CD14-positive monocyte (primary cell): ENCODE measurements around the gene GOLGA7B. TPM values are rescaled to one million over a fixed set of nuclear protein-coding genes. Genes with fewer than 3 reads are reported as not detected.

Source experiments
- DNase-seq, 3 donors: peaks; one replicate each; pipeline ENCODE4 v3.0.0-alpha.2; 2011 to 2022
- H2AFZ ChIP-seq: 2 replicates; pipeline ENCODE4 v1.6.0; 2012; ENCODE audit warnings: mild to moderate bottlenecking, low read depth, low read length, inconsistent platforms; ENCODE audit not compliant: insufficient read depth, poor library complexity, severe bottlenecking
- H3K27ac ChIP-seq, 2 donors: 1 replicate in 1 of 2; 2 replicates in 1 of 2; pipeline ENCODE4 v1.5.1; 2012 to 2013; ENCODE audit warnings: low read length in 2 of 2, control low read depth in 1 of 2, inconsistent platforms in 1 of 2, low read depth in 1 of 2, mild to moderate bottlenecking in 1 of 2
- H3K27me3 ChIP-seq, 2 donors: one replicate each; pipeline versions ENCODE4 v1.6.0 to v1.6.1; 2011 to 2013; ENCODE audit warnings: low read length in 2 of 2; ENCODE audit not compliant: control insufficient read depth in 2 of 2, insufficient read depth in 2 of 2
- H3K36me3 ChIP-seq, 2 donors: replicated peaks in 1 of 2; 1 replicate in 1 of 2; 2 replicates in 1 of 2; pipeline versions ENCODE4 v1.5.1 to v1.6.1; 2012 to 2013; ENCODE audit warnings: low read length in 2 of 2, control low read depth in 1 of 2, inconsistent platforms in 1 of 2, mild to moderate bottlenecking in 1 of 2; ENCODE audit not compliant: insufficient read depth in 2 of 2, control insufficient read depth in 1 of 2
- H3K4me1 ChIP-seq, 2 donors: 1 replicate in 1 of 2; 2 replicates in 1 of 2; pipeline versions ENCODE4 v1.5.1 to v1.6.1; 2012 to 2013; ENCODE audit warnings: low read length in 2 of 2, control low read depth in 1 of 2, inconsistent platforms in 1 of 2, mild to moderate bottlenecking in 1 of 2, moderate library complexity in 1 of 2; ENCODE audit not compliant: insufficient read depth in 2 of 2, control insufficient read depth in 1 of 2
- H3K4me2 ChIP-seq: replicated peaks from 2 replicates; pipeline ENCODE3; 2012; ENCODE audit warnings: low read length, moderate library complexity, mild to moderate bottlenecking; ENCODE audit not compliant: poor library complexity, severe bottlenecking; ENCODE audit errors: extremely low read depth
- H3K4me3 ChIP-seq, 3 experiments: fragments of 200-600 bp in 1 of 3; sonication (generic) in 1 of 3; replicated peaks in 1 of 3; 1 replicate in 2 of 3; 2 replicates in 1 of 3; pipeline ENCODE4 v1.5.1; 2011 to 2013; ENCODE audit warnings: low read length in 3 of 3, mild to moderate bottlenecking in 3 of 3, control low read depth in 2 of 3, low read depth in 2 of 3, inconsistent platforms in 1 of 3, moderate library complexity in 1 of 3
- H3K79me2 ChIP-seq: 2 replicates; pipeline ENCODE4 v1.6.0; 2012; ENCODE audit warnings: mild to moderate bottlenecking, control low read depth, inconsistent platforms, low read length, moderate library complexity; ENCODE audit not compliant: insufficient read depth
- H3K9ac ChIP-seq: 2 replicates; pipeline ENCODE4 v1.6.0; 2017; ENCODE audit warnings: low read length, mild to moderate bottlenecking; ENCODE audit not compliant: insufficient read depth, poor library complexity, severe bottlenecking
- H3K9me3 ChIP-seq, 2 donors: replicated peaks in 1 of 2; 1 replicate in 1 of 2; 2 replicates in 1 of 2; pipeline versions ENCODE4 v1.5.1 to v1.6.1; 2012 to 2013; ENCODE audit warnings: low read length in 2 of 2, control low read depth in 1 of 2; ENCODE audit not compliant: control insufficient read depth in 1 of 2, insufficient read depth in 1 of 2
- H4K20me1 ChIP-seq: 2 replicates; pipeline ENCODE4 v1.6.0; 2012; ENCODE audit warnings: mild to moderate bottlenecking, low read length, control low read depth, moderate library complexity; ENCODE audit not compliant: insufficient read depth
- H3K27ac Mint-ChIP-seq, 7 donors: one replicate each; pipeline ENCODE4 v1.8.0; 2020; ENCODE audit warnings: mild to moderate bottlenecking in 7 of 7, mixed read lengths in 7 of 7, moderate library complexity in 6 of 7, inconsistent platforms in 2 of 7
- H3K27me3 Mint-ChIP-seq, 3 donors: one replicate each; pipeline ENCODE4 v1.8.0; 2021 to 2022; ENCODE audit warnings: low read depth in 3 of 3, mild to moderate bottlenecking in 3 of 3, mixed read lengths in 3 of 3, moderate library complexity in 3 of 3, inconsistent platforms in 1 of 3
- H3K36me3 Mint-ChIP-seq, 2 donors: one replicate each; pipeline ENCODE4 v1.8.0; 2020; ENCODE audit warnings: mixed read lengths in 2 of 2, inconsistent platforms in 1 of 2, mild to moderate bottlenecking in 1 of 2
- H3K4me1 Mint-ChIP-seq: one replicate; pipeline ENCODE4 v1.8.0; 2020; ENCODE audit warnings: mild to moderate bottlenecking, mixed read lengths
- H3K4me3 Mint-ChIP-seq, 2 donors: one replicate each; pipeline ENCODE4 v1.8.0; 2020; ENCODE audit warnings: mild to moderate bottlenecking in 2 of 2, mixed read lengths in 2 of 2, moderate library complexity in 1 of 2
- H3K9me3 Mint-ChIP-seq, 7 donors: one replicate each; pipeline ENCODE4 v1.8.0; 2020 to 2022; ENCODE audit warnings: mixed read lengths in 7 of 7, mild to moderate bottlenecking in 6 of 7, moderate library complexity in 6 of 7, inconsistent platforms in 2 of 7
- CTCF ChIP-seq: fragments of 200-600 bp; IDR thresholded peaks from one replicate; pipeline ENCODE4 v1.8.0; 2022; ENCODE audit warnings: antibody characterized with exemption, mild to moderate bottlenecking
- WGBS: methylation state at CpG from one replicate; pipeline ENCODE4 v1.1.5; 2013; ENCODE audit warnings: missing lambda C conversion rate; ENCODE audit not compliant: insufficient coverage; 5-methylcytosine and 5-hydroxymethylcytosine counted together
- intact Hi-C, 2 donors: fragments of 100-400 bp; cut with micrococcal nuclease; formaldehyde crosslinking; loops; one replicate each; pipeline versions ENCODE4 v1.15.0 to v1.15.1; 2023
- polyA plus RNA-seq, 3 donors: library from polyadenylated mRNA; depleted of rRNA in 1 of 3; unstranded in 2 of 3; stranded (reverse) in 1 of 3; fragments of 300-500 nt in 2 of 3; fragments of >200 nt in 1 of 3; fragmentation: Illumina TruSeq in 2 of 3; gene quantifications; 1 replicate in 2 of 3; 2 replicates in 1 of 3; pipeline ENCODE4 v1.2.3, GENCODE V29; 2012 to 2021

GOLGA7B gene
- polyA plus RNA-seq, 3 donors, result 0.03 TPM; not detected in 2

GRCh38 chr10:97888641-97889262 lies 39.1 kb downstream of the GOLGA7B start:
- Mint-ChIP-seq H3K9me3 (peaks cover 0 to 2% (median 0%) of the 10 kb centered on the region in 7 donors), H3K27ac (no peak overlapping the region), H3K4me3 (no peak overlapping the region), H3K36me3 (no peaks in the 10 kb centered on the region), H3K27me3 (peaks cover 6 to 10% (median 8%) of the 10 kb centered on the region in 3 donors), H3K4me1 (no peaks in the 10 kb centered on the region)
- intact Hi-C loops, result no loop called here
- no peaks in the 10 kb centered on the region for H3K36me3 ChIP-seq
- H2AFZ ChIP-seq, result no peak overlapping the region
- H3K4me1 ChIP-seq, result no peaks in the 10 kb centered on the region
- H3K9ac ChIP-seq, result no peak overlapping the region
- H3K27ac ChIP-seq, result no peak overlapping the region
- DNase-seq, result no peak
- peaks cover 0 to 2% of the 10 kb centered on the region in 2 donors for H3K27me3 ChIP-seq
- no peaks in the 10 kb centered on the region for H3K9me3 ChIP-seq
- H4K20me1 ChIP-seq, result no peaks in the 10 kb centered on the region
- H3K4me2 ChIP-seq, result no peak overlapping the region
- H3K79me2 ChIP-seq, result no peaks in the 10 kb centered on the region
- WGBS, result 91% methylated on average over 5 of the region's 12 CpGs
- TF ChIP-seq CTCF, result no peak
- no peak overlapping the region for H3K4me3 ChIP-seq

- Histone ChIP-seq H3K27ac (no peak overlapping the region), H3K4me3 (no peak overlapping the region), H3K4me1 (no peaks in the 10 kb centered on the region), H3K36me3 (no peaks in the 10 kb centered on the region), H3K4me2 (no peak overlapping the region), H3K79me2 (no peaks in the 10 kb centered on the region), H3K27me3 (peaks cover 0 to 2% of the 10 kb centered on the region in 2 donors), H3K9me3 (no peaks in the 10 kb centered on the region), H2AFZ (no peak overlapping the region), H4K20me1 (no peaks in the 10 kb centered on the region), H3K9ac (no peak overlapping the region)
- WGBS, result 80% methylated on average over 11 of the region's 18 CpGs
- no peaks in the 10 kb centered on the region for H3K36me3 Mint-ChIP-seq
- peaks cover 7 to 10% (median 9%) of the 10 kb centered on the region in 3 donors for H3K27me3 Mint-ChIP-seq
- no peak for DNase-seq
- H3K4me1 Mint-ChIP-seq, result no peaks in the 10 kb centered on the region
- intact Hi-C loops, result no loop called here
- peaks cover 0 to 2% (median 0%) of the 10 kb centered on the region in 7 donors for H3K9me3 Mint-ChIP-seq
- H3K27ac Mint-ChIP-seq, result no peak overlapping the region
- TF ChIP-seq CTCF, result no peak
- no peak overlapping the region for H3K4me3 Mint-ChIP-seq
Measured at GRCh38 chr10:97889461-97890265, 40.0 kb downstream of the GOLGA7B start.
